HEK293 (cell line): ENCODE results near the gene PRR13.
A peak's percentile ranks its signal among the peaks of the same experiment; 100 is the strongest.

Source experiments
- IKZF3 ChIP-seq: fragments of 450-650 bp; IDR thresholded peaks from 2 replicates; pipeline ENCODE4 v1.5.0; 2018; ENCODE audit warnings: missing biosample characterization, mild to moderate bottlenecking, missing genetic modification characterization, moderate library complexity
- KLF16 ChIP-seq: fragments of 450-650 bp; formaldehyde crosslinking; IDR thresholded peaks from 2 replicates; pipeline ENCODE4 v1.5.1; 2017; ENCODE audit warnings: missing biosample characterization, missing genetic modification characterization
- SETDB1 ChIP-seq: IDR thresholded peaks from one replicate; pipeline ENCODE4 v1.6.1; 2017; ENCODE audit warnings: mild to moderate bottlenecking, low read length, moderate library complexity, mixed read lengths; ENCODE audit not compliant: insufficient read length
- ZBTB1 ChIP-seq: fragments of 450-650 bp; formaldehyde crosslinking; IDR thresholded peaks from 2 replicates; pipeline ENCODE4 v1.5.1; 2016; ENCODE audit warnings: missing biosample characterization, missing genetic modification characterization
- ZEB2 ChIP-seq: fragments of 450-650 bp; formaldehyde crosslinking; IDR thresholded peaks from 2 replicates; pipeline ENCODE4 v1.5.1; 2016; ENCODE audit warnings: missing biosample characterization, missing genetic modification characterization
- ZNF10 ChIP-seq: fragments of 450-650 bp; formaldehyde crosslinking; IDR thresholded peaks from 2 replicates; pipeline ENCODE4 v1.5.1; 2017; ENCODE audit warnings: missing biosample characterization, missing genetic modification characterization
- ZNF132 ChIP-seq: fragments of 450-650 bp; formaldehyde crosslinking; IDR thresholded peaks from 2 replicates; pipeline ENCODE4 v1.5.1; 2017; ENCODE audit warnings: missing biosample characterization, missing genetic modification characterization, borderline replicate concordance
- ZNF174 ChIP-seq: fragments of 450-650 bp; formaldehyde crosslinking; IDR thresholded peaks from 2 replicates; pipeline ENCODE4 v1.5.0; 2017; ENCODE audit warnings: missing biosample characterization, mild to moderate bottlenecking, missing genetic modification characterization
- ZNF175 ChIP-seq: fragments of 450-650 bp; formaldehyde crosslinking; IDR thresholded peaks from 2 replicates; pipeline ENCODE4 v1.5.1; 2016; ENCODE audit warnings: missing biosample characterization, missing genetic modification characterization
- ZNF19 ChIP-seq: fragments of 450-650 bp; formaldehyde crosslinking; IDR thresholded peaks from 2 replicates; pipeline ENCODE4; 2016; ENCODE audit warnings: missing biosample characterization, missing genetic modification characterization, low read depth
- ZNF335 ChIP-seq: fragments of 450-650 bp; formaldehyde crosslinking; conservative IDR thresholded peaks from 2 replicates; pipeline ENCODE4 v1.5.1; 2016; ENCODE audit warnings: missing biosample characterization, missing genetic modification characterization
- ZNF391 ChIP-seq: fragments of 450-650 bp; formaldehyde crosslinking; IDR thresholded peaks from 2 replicates; pipeline ENCODE4 v1.5.1; 2016; ENCODE audit warnings: low read depth, missing biosample characterization, missing genetic modification characterization, borderline replicate concordance
- ZNF404 ChIP-seq: fragments of 450-650 bp; formaldehyde crosslinking; IDR thresholded peaks from 2 replicates; pipeline ENCODE4 v1.5.1; 2017; ENCODE audit warnings: missing biosample characterization, missing genetic modification characterization
- ZNF426 ChIP-seq: fragments of 450-650 bp; formaldehyde crosslinking; IDR thresholded peaks from 2 replicates; pipeline ENCODE4 v1.5.1; 2017; ENCODE audit warnings: missing biosample characterization, missing genetic modification characterization, mild to moderate bottlenecking, inconsistent platforms, moderate library complexity
- ZNF433 ChIP-seq: fragments of 450-650 bp; formaldehyde crosslinking; IDR thresholded peaks from 2 replicates; pipeline ENCODE4 v1.5.1; 2016; ENCODE audit warnings: missing biosample characterization, missing genetic modification characterization, low read depth
- ZNF48 ChIP-seq: fragments of 450-650 bp; formaldehyde crosslinking; IDR thresholded peaks from 2 replicates; pipeline ENCODE4 v1.5.1; 2016; ENCODE audit warnings: missing biosample characterization, missing genetic modification characterization
- ZNF585B ChIP-seq: fragments of 450-650 bp; formaldehyde crosslinking; IDR thresholded peaks from 2 replicates; pipeline ENCODE4 v1.5.1; 2016; ENCODE audit warnings: missing biosample characterization, missing genetic modification characterization
- ZNF610 ChIP-seq: fragments of 450-650 bp; formaldehyde crosslinking; IDR thresholded peaks from 2 replicates; pipeline ENCODE4 v1.5.1; 2016; ENCODE audit warnings: missing biosample characterization, missing genetic modification characterization, borderline replicate concordance
- ZNF658 ChIP-seq: fragments of 450-650 bp; formaldehyde crosslinking; IDR thresholded peaks from 2 replicates; pipeline ENCODE4; 2016; ENCODE audit warnings: missing biosample characterization, missing genetic modification characterization
- ZNF768 ChIP-seq: fragments of 450-650 bp; formaldehyde crosslinking; IDR thresholded peaks from 2 replicates; pipeline ENCODE4 v1.5.1; 2018; ENCODE audit warnings: missing biosample characterization, mild to moderate bottlenecking, missing genetic modification characterization
- ZNF776 ChIP-seq: fragments of 450-650 bp; formaldehyde crosslinking; IDR thresholded peaks from 2 replicates; pipeline ENCODE4 v1.5.0; 2017; ENCODE audit warnings: missing biosample characterization, missing genetic modification characterization, borderline replicate concordance
- ZNF777 ChIP-seq: fragments of 450-650 bp; formaldehyde crosslinking; IDR thresholded peaks from 2 replicates; pipeline ENCODE4 v1.5.1; 2017; ENCODE audit warnings: missing biosample characterization, missing genetic modification characterization, borderline replicate concordance
- ZSCAN30 ChIP-seq: fragments of 450-650 bp; IDR thresholded peaks from 2 replicates; pipeline ENCODE4 v1.5.1; 2018; ENCODE audit warnings: missing biosample characterization, mild to moderate bottlenecking, missing genetic modification characterization, moderate library complexity
- TF ChIP-seq, protein P1 (sequence below): fragments of 450-650 bp; formaldehyde crosslinking; IDR thresholded peaks from 2 replicates; pipeline ENCODE4 v1.5.1; 2016; ENCODE audit warnings: missing biosample characterization, missing genetic modification characterization
- TF ChIP-seq, protein P2 (sequence below): fragments of 450-650 bp; formaldehyde crosslinking; IDR thresholded peaks from 2 replicates; pipeline ENCODE4 v1.5.1; 2016; ENCODE audit warnings: missing biosample characterization, missing genetic modification characterization
- TF ChIP-seq, protein P3 (sequence below): fragments of 450-650 bp; formaldehyde crosslinking; optimal IDR thresholded peaks from 2 replicates; pipeline ENCODE3; 2016; ENCODE audit warnings: missing biosample characterization, mild to moderate bottlenecking, missing genetic modification characterization
- TF ChIP-seq, protein P4 (sequence below): fragments of 450-650 bp; formaldehyde crosslinking; IDR thresholded peaks from 2 replicates; pipeline ENCODE4 v1.5.1; 2016; ENCODE audit warnings: missing biosample characterization, missing genetic modification characterization
- TF ChIP-seq, protein P5 (sequence below): fragments of 450-650 bp; formaldehyde crosslinking; IDR thresholded peaks from 2 replicates; pipeline ENCODE4 v1.5.1; 2016; ENCODE audit warnings: missing biosample characterization, missing genetic modification characterization, low read depth
- TF ChIP-seq, protein P6 (sequence below): fragments of 450-650 bp; formaldehyde crosslinking; IDR thresholded peaks from 2 replicates; pipeline ENCODE4 v1.5.0; 2017; ENCODE audit warnings: missing biosample characterization, missing genetic modification characterization, borderline replicate concordance

The PRR13 gene

DNA sequence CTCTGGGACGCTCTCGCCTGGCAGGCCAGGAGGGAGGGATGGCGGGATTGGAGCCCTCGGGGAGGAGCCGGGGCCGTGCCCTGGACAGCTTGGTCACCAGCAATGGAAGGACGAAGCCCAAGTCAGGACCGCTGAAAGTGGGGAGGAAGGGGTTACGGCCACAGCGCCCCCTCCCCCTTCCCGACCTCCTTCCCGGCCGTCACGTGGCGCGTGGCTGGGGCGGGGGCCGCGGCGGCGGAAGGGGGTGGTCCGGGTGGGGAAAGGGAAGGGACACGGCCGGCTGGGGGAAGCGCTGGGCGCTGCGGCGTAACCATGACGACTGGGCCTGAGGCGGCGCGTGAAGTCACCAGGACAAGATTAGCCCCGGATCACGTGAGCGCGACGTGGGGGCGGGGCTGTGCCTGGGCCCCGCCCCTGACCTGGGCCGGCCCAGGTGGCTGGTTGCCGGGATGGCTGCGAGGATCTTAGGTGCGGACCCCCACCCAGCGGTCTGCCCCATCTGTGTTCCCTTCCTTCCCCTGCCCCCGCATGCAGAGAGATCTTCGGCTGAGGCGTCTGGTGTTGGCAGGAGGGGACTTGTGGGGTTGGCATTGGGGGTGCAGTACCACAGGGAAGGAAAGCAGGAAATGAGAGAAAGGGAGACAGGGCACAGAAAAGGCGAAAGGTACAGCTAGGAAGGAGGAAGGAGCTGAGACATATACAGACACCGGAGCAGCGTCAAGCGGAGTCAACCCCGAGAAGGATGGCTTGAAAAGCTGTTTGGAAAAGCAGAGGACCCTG, 51.5 kb downstream of the PRR13 start (continued):
- TF ChIP-seq, protein P1, sequence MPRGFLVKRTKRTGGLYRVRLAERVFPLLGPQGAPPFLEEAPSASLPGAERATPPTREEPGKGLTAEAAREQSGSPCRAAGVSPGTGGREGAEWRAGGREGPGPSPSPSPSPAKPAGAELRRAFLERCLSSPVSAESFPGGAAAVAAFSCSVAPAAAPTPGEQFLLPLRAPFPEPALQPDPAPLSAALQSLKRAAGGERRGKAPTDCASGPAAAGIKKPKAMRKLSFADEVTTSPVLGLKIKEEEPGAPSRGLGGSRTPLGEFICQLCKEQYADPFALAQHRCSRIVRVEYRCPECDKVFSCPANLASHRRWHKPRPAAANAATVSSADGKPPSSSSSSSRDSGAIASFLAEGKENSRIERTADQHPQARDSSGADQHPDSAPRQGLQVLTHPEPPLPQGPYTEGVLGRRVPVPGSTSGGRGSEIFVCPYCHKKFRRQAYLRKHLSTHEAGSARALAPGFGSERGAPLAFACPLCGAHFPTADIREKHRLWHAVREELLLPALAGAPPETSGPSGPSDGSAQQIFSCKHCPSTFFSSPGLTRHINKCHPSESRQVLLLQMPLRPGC (tag by site-specific recombination) = no peak
- TF ChIP-seq ZBTB1 (tag by site-specific recombination) (no peak), ZNF19 (tag by site-specific recombination) (no peak), ZNF777 (tag by site-specific recombination) (no peak), KLF16 (0 out of 2 replicates have a peak, but pooled peaks have one; percentile 74), ZNF48 (tag by site-specific recombination) (no peak), ZNF132 (tag by site-specific recombination) (no peak), ZNF658 (tag by site-specific recombination) (no peak), ZNF175 (tag by site-specific recombination) (no peak), ZNF174 (tag by site-specific recombination) (no peak), ZNF585B (no peak), ZNF433 (tag by site-specific recombination) (no peak), ZNF426 (no peak), ZSCAN30 (tag by site-specific recombination) (no peak), ZNF391 (no peak), ZNF10 (tag by site-specific recombination) (no peak), ZEB2 (tag by site-specific recombination) (peak; percentile 89), IKZF3 (tag by site-specific recombination) (0 out of 2 replicates have a peak, but pooled peaks have one; percentile 33), ZNF768 (no peak), ZNF776 (tag by site-specific recombination) (no peak), ZNF404 (tag by site-specific recombination) (no peak), SETDB1 (no peak), ZNF610 (tag by site-specific recombination) (no peak), ZNF335 (tag by site-specific recombination) (peak; percentile 71)
- TF ChIP-seq, protein P2, sequence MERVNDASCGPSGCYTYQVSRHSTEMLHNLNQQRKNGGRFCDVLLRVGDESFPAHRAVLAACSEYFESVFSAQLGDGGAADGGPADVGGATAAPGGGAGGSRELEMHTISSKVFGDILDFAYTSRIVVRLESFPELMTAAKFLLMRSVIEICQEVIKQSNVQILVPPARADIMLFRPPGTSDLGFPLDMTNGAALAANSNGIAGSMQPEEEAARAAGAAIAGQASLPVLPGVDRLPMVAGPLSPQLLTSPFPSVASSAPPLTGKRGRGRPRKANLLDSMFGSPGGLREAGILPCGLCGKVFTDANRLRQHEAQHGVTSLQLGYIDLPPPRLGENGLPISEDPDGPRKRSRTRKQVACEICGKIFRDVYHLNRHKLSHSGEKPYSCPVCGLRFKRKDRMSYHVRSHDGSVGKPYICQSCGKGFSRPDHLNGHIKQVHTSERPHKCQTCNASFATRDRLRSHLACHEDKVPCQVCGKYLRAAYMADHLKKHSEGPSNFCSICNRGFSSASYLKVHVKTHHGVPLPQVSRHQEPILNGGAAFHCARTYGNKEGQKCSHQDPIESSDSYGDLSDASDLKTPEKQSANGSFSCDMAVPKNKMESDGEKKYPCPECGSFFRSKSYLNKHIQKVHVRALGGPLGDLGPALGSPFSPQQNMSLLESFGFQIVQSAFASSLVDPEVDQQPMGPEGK (tag by site-specific recombination) = peak; percentile 96
- TF ChIP-seq, protein P3, sequence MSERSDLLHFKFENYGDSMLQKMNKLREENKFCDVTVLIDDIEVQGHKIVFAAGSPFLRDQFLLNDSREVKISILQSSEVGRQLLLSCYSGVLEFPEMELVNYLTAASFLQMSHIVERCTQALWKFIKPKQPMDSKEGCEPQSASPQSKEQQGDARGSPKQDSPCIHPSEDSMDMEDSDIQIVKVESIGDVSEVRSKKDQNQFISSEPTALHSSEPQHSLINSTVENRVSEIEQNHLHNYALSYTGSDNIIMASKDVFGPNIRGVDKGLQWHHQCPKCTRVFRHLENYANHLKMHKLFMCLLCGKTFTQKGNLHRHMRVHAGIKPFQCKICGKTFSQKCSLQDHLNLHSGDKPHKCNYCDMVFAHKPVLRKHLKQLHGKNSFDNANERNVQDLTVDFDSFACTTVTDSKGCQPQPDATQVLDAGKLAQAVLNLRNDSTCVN (tag by site-specific recombination) = peak; percentile 55
- TF ChIP-seq, protein P4, sequence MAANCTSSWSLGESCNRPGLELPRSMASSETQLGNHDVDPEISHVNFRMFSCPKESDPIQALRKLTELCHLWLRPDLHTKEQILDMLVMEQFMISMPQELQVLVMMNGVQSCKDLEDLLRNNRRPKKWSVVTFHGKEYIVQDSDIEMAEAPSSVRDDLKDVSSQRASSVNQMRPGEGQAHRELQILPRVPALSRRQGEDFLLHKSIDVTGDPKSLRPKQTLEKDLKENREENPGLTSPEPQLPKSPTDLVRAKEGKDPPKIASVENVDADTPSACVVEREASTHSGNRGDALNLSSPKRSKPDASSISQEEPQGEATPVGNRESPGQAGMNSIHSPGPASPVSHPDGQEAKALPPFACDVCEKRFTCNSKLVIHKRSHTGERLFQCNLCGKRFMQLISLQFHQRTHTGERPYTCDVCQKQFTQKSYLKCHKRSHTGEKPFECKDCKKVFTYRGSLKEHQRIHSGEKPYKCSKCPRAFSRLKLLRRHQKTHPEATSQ (tag by site-specific recombination) = no peak
- TF ChIP-seq, protein P5, sequence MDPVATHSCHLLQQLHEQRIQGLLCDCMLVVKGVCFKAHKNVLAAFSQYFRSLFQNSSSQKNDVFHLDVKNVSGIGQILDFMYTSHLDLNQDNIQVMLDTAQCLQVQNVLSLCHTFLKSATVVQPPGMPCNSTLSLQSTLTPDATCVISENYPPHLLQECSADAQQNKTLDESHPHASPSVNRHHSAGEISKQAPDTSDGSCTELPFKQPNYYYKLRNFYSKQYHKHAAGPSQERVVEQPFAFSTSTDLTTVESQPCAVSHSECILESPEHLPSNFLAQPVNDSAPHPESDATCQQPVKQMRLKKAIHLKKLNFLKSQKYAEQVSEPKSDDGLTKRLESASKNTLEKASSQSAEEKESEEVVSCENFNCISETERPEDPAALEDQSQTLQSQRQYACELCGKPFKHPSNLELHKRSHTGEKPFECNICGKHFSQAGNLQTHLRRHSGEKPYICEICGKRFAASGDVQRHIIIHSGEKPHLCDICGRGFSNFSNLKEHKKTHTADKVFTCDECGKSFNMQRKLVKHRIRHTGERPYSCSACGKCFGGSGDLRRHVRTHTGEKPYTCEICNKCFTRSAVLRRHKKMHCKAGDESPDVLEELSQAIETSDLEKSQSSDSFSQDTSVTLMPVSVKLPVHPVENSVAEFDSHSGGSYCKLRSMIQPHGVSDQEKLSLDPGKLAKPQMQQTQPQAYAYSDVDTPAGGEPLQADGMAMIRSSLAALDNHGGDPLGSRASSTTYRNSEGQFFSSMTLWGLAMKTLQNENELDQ = no peak
- TF ChIP-seq, protein P6, sequence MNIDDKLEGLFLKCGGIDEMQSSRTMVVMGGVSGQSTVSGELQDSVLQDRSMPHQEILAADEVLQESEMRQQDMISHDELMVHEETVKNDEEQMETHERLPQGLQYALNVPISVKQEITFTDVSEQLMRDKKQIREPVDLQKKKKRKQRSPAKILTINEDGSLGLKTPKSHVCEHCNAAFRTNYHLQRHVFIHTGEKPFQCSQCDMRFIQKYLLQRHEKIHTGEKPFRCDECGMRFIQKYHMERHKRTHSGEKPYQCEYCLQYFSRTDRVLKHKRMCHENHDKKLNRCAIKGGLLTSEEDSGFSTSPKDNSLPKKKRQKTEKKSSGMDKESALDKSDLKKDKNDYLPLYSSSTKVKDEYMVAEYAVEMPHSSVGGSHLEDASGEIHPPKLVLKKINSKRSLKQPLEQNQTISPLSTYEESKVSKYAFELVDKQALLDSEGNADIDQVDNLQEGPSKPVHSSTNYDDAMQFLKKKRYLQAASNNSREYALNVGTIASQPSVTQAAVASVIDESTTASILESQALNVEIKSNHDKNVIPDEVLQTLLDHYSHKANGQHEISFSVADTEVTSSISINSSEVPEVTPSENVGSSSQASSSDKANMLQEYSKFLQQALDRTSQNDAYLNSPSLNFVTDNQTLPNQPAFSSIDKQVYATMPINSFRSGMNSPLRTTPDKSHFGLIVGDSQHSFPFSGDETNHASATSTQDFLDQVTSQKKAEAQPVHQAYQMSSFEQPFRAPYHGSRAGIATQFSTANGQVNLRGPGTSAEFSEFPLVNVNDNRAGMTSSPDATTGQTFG (tag by site-specific recombination) = no peak
